ENCODE measurements around the gene IRX2. TPM values are rescaled to one million over a fixed set of nuclear protein-coding genes. Genes with fewer than 3 reads are reported as not detected.

Gene IRX2
- total and polyA plus RNA-seq, 2 of the 4 experiments (the other 2 are of a cell fraction): 0.36 to 0.97 TPM

DNA sequence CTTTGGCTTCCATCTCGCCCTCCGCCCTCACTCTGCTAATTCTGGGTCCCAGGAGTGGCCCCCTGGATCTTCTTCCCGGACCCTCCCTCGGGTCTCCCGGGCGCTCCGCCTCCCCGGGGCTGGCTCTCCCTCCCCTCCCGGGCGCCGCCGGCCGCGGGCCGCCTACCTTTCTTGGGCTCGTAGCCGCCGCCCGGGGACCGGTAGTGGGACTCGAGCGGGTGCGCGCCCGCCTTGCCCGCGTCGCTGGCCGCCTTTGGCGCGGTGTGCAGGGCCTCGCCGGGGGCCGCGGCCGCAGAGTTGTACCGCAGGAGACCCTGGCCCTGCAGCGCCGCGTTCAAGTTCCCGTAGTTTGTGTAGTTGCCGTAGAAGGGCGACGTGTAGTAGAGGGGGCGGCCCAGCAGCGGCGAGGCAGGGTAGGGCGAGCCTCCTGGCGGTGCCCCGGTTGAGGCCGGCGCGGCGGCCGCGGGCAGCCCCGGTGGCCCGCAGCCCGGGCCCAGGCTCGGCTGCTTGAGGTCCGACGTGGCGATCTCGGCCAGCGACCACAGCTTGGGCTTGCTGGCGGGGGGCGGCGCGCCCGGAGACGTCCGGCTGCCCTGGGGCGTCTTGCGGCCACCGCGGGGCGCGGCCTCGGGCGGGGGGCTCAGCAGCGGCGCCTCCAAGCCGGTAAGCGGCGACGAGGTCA is 3.2 kb downstream of the IRX2 start:
- no peak overlapping the region for H3K56ac ChIP-seq (ENCODE audit: extremely low read depth, insufficient read depth, low read length)

More for the DNA sequence above, 3.2 kb downstream of the IRX2 start:
- H3K27ac ChIP-seq (ENCODE audit: insufficient read depth, low read length): no peak overlapping the region
- BruUV-seq (replicated peaks): no TSS peak
- no peak overlapping the region for H4K91ac ChIP-seq (ENCODE audit: insufficient read depth, low read depth, low read length)
- H2AK9ac ChIP-seq (replicated peaks; ENCODE audit: low read depth, low read length, poor library complexity): no peak overlapping the region
- H3K4me1 ChIP-seq (ENCODE audit: control insufficient read depth, insufficient read depth, low read length): no peaks in the 10 kb centered on the region
- intact Hi-C loops (cut with micrococcal nuclease): no loop called here
- peaks cover 7% of the 10 kb centered on the region; the same call in 1 of the 2 replicates for H3K9me3 ChIP-seq (ENCODE audit: control insufficient read depth, insufficient read depth, low read length)
- TF ChIP-seq SMC3 (IDR thresholded peaks at IDR 0.05; ENCODE audit: low read depth, low read length) (no peak), RAD21 (IDR thresholded peaks at IDR 0.05; ENCODE audit: low read length) (no peak), NFE2L2 (IDR thresholded peaks at IDR 0.05; ENCODE audit: low read depth, low read length) (no peak), BHLHE40 (IDR thresholded peaks at IDR 0.05; ENCODE audit: low read depth, low read length) (no peak), CEBPB (IDR thresholded peaks at IDR 0.05; ENCODE audit: low read depth, low read length) (no peak), POLR2A (IDR thresholded peaks at IDR 0.05; ENCODE audit: low read depth, low read length) (no peak), RFX5 (IDR thresholded peaks at IDR 0.05; ENCODE audit: low read depth, low read length) (no peak), RCOR1 (IDR thresholded peaks at IDR 0.05; ENCODE audit: insufficient replicate concordance, low read length) (no peak), MXI1 (IDR thresholded peaks at IDR 0.05; ENCODE audit: borderline replicate concordance, low read depth, low read length) (no peak)
- TF ChIP-seq, protein P1, sequence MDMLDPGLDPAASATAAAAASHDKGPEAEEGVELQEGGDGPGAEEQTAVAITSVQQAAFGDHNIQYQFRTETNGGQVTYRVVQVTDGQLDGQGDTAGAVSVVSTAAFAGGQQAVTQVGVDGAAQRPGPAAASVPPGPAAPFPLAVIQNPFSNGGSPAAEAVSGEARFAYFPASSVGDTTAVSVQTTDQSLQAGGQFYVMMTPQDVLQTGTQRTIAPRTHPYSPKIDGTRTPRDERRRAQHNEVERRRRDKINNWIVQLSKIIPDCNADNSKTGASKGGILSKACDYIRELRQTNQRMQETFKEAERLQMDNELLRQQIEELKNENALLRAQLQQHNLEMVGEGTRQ (IDR thresholded peaks at IDR 0.05; ENCODE audit: low read depth, low read length): no peak
- TF ChIP-seq, protein P2, sequence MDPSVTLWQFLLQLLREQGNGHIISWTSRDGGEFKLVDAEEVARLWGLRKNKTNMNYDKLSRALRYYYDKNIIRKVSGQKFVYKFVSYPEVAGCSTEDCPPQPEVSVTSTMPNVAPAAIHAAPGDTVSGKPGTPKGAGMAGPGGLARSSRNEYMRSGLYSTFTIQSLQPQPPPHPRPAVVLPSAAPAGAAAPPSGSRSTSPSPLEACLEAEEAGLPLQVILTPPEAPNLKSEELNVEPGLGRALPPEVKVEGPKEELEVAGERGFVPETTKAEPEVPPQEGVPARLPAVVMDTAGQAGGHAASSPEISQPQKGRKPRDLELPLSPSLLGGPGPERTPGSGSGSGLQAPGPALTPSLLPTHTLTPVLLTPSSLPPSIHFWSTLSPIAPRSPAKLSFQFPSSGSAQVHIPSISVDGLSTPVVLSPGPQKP (IDR thresholded peaks at IDR 0.05; ENCODE audit: borderline replicate concordance, low read depth, low read length): no peak
- TF ChIP-seq, protein P3, sequence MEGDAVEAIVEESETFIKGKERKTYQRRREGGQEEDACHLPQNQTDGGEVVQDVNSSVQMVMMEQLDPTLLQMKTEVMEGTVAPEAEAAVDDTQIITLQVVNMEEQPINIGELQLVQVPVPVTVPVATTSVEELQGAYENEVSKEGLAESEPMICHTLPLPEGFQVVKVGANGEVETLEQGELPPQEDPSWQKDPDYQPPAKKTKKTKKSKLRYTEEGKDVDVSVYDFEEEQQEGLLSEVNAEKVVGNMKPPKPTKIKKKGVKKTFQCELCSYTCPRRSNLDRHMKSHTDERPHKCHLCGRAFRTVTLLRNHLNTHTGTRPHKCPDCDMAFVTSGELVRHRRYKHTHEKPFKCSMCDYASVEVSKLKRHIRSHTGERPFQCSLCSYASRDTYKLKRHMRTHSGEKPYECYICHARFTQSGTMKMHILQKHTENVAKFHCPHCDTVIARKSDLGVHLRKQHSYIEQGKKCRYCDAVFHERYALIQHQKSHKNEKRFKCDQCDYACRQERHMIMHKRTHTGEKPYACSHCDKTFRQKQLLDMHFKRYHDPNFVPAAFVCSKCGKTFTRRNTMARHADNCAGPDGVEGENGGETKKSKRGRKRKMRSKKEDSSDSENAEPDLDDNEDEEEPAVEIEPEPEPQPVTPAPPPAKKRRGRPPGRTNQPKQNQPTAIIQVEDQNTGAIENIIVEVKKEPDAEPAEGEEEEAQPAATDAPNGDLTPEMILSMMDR (conservative IDR thresholded peaks at IDR 0.05; ENCODE audit: low read depth, low read length): no peak
- no peak overlapping the region for H3K4me3 ChIP-seq (ENCODE audit: insufficient read depth, low read depth, low read length)
- ATAC-seq (ENCODE audit: low read depth) (no peak), DNase-seq (no peak)
- no peak overlapping the region for H2AK5ac ChIP-seq (ENCODE audit: low read depth, low read length)
- no peak overlapping the region for H3K23ac ChIP-seq (ENCODE audit: low read depth, low read length)
- in situ Hi-C loops (cut with MboI; ENCODE audit: low sequenced_read_pairs): no loop called here
- no peak overlapping the region for H3K9ac ChIP-seq (ENCODE audit: low read depth, low read length)
- no peak overlapping the region for H2BK15ac ChIP-seq (ENCODE audit: low read depth, low read length)
- no peaks in the 10 kb centered on the region for H4K20me1 ChIP-seq (ENCODE audit: insufficient read depth, low read length)
- H4K8ac ChIP-seq (ENCODE audit: low read depth in 2 of 2, low read length in 2 of 2): no peak overlapping the region
- no peak overlapping the region for H4K5ac ChIP-seq (ENCODE audit: low read depth, low read length)
- H2BK20ac ChIP-seq (ENCODE audit: low read depth, low read length): no peak overlapping the region
- no peak overlapping the region for H2AFZ ChIP-seq (replicated peaks; ENCODE audit: low read length, poor library complexity)
- H2BK5ac ChIP-seq (ENCODE audit: low read depth, low read length, poor library complexity, severe bottlenecking): no peak overlapping the region
- no peak overlapping the region for H3K4ac ChIP-seq (ENCODE audit: low read depth, low read length)
- no peak overlapping the region for H3K4me2 ChIP-seq (ENCODE audit: low read depth, low read length)
- H3K79me1 ChIP-seq (ENCODE audit: low read depth in 1 of 2, low read length in 2 of 2): no peaks in the 10 kb centered on the region
- no peaks in the 10 kb centered on the region for H3K36me3 ChIP-seq (ENCODE audit: control insufficient read depth, insufficient read depth, low read length)
- peaks cover 27% of the 10 kb centered on the region for H3K27me3 ChIP-seq (ENCODE audit: control insufficient read depth, insufficient read depth, low read length)
- H3K9me1 ChIP-seq (ENCODE audit: insufficient read depth, low read length): no peaks in the 10 kb centered on the region
- POLR2A ChIA-PET (ENCODE audit: unreplicated experiment): no interaction called here
- no peak overlapping the region for H2BK120ac ChIP-seq (ENCODE audit: low read depth, low read length)
- dilution Hi-C loops (cut with HindIII; ENCODE audit: low sequenced_read_pairs, unreplicated experiment): no loop called here
- WGBS, 2 experiments (ENCODE audit: extremely low coverage in 2 of 2, insufficient read length in 1 of 2): 19% methylated on average over 35 of the region's 86 CpGs; no CpG with 5 or more reads in 1 of the 2 experiments
- no peak overlapping the region for H3K18ac ChIP-seq (ENCODE audit: low read depth, low read length)
- CTCF ChIA-PET: no interaction called here
- H3K14ac ChIP-seq (replicated peaks; ENCODE audit: low read depth, low read length): no peak overlapping the region
